Measurements from ENCODE around the gene POU6F2.

GRCh38 chr7:39367451-39367850, 389.7 kb downstream of the POU6F2 start:
- TF ChIP-seq, protein P1, sequence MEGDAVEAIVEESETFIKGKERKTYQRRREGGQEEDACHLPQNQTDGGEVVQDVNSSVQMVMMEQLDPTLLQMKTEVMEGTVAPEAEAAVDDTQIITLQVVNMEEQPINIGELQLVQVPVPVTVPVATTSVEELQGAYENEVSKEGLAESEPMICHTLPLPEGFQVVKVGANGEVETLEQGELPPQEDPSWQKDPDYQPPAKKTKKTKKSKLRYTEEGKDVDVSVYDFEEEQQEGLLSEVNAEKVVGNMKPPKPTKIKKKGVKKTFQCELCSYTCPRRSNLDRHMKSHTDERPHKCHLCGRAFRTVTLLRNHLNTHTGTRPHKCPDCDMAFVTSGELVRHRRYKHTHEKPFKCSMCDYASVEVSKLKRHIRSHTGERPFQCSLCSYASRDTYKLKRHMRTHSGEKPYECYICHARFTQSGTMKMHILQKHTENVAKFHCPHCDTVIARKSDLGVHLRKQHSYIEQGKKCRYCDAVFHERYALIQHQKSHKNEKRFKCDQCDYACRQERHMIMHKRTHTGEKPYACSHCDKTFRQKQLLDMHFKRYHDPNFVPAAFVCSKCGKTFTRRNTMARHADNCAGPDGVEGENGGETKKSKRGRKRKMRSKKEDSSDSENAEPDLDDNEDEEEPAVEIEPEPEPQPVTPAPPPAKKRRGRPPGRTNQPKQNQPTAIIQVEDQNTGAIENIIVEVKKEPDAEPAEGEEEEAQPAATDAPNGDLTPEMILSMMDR (conservative IDR thresholded peaks at IDR 0.05; ENCODE audit: low read depth, low read length): no peak
- TF ChIP-seq EZH2 (IDR thresholded peaks at IDR 0.05; ENCODE audit: low read length, unreplicated experiment) (no peak), EZH2phosphoT487 (IDR thresholded peaks at IDR 0.05; ENCODE audit: borderline replicate concordance, low read length) (no peak)

Measured in PC-3 (cell line).